Activated CD4-positive, CD25-positive, alpha-beta regulatory T cell treated with anti-CD3 and anti-CD28 coated beads, Interleukin-2, amount 50 U/mL, for 24 hours (primary cell): ENCODE data around the gene WDR88.
"Not testable (repeated sequence)": the region's sequence is repeated elsewhere in the genome, so short reads cannot be mapped to it uniquely, and the experiment has no call there.

Experiments used
- ATAC-seq, 2 donors: fragments of 150-1000 bp; cut with Tn5 transposase; one replicate each; pipeline ENCODE4 v1.10.0; 2021; ENCODE audit warnings: mild to moderate bottlenecking in 1 of 2, moderate library complexity in 1 of 2

WDR88 gene, protein sequence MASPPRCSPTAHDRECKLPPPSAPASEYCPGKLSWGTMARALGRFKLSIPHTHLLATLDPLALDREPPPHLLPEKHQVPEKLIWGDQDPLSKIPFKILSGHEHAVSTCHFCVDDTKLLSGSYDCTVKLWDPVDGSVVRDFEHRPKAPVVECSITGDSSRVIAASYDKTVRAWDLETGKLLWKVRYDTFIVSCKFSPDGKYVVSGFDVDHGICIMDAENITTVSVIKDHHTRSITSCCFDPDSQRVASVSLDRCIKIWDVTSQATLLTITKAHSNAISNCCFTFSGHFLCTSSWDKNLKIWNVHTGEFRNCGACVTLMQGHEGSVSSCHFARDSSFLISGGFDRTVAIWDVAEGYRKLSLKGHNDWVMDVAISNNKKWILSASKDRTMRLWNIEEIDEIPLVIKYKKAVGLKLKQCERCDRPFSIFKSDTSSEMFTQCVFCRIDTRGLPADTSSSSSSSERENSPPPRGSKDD

GRCh38 chr19:33132021-33132420 lies at the start of gene WDR88:
Gene WDR88, plus strand, starts transcription at chr19:33132114. Its CDS starts 56 bp downstream, at chr19:33132170.
- ATAC-seq = no peak

DNA sequence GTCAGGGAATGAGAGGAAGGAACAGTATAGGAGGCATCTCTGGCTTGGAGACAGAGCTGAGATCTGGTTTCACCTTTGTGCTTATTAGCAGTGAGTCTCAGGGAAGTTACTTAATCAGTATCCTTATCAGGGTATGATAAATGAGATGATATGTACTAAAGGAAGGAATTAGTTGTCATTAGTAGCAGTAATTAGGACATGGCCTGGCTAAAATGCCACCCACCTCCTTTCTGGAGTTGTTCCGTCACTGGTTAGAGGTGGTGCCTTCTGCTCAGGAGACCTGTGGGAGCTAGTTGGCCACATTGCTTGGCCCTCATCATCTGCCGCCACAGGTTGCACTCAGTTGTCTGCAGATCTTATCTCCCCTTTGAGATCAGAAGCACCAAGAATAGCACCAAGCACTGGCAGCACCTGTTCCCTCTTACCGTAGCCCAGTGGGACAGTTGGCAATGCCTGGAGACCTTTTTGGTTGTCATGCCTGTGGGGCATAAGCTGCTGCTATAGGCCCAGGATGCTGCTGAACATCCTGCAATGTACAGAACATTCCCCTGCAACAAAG lies 46.3 kb upstream of the WDR88 start:
- ATAC-seq = no peak

DNA sequence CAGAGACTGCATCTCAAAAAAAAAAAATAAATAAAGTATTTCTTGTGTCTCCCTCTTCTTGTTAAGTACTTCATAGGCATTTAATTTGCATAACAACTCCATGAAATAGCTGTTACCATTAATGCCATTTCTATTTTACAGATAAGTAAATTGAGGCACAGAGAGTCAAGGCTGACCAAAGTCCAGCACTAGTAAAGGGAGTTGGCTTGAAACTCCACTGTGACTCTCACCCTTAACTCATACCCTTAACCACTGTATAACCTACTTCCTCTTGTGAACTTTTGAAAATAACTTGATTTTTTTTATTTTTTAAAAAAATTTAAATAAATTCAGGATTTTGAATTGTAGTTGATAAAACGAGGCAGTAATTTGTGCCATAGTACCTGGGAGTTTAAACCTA lies 45.0 kb upstream of the WDR88 start:
- no peak for ATAC-seq

DNA sequence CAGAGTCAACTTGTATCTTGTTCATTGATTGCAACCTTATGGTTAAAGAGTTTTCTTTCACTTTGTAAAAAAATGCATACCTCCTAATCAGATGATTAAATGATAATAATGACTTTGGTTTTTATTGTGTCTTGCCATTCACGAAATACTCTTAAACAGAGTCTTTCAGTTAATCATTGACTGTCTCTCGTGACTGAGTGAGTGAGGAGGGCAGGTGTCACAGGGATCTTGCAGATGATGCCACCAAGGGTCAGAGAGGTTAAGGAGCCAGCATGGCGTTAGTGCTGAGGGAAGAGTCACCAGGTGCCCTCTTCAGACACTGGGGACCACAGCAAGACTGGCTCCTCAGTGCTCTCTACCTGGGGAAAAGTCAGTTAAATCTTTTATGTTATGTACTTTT lies 42.9 kb upstream of the WDR88 start:
- no peak for ATAC-seq

- no peak for ATAC-seq
Measured at GRCh38 chr19:33090179-33090578, 41.7 kb upstream of the WDR88 start.

- ATAC-seq = no peak
Measured at GRCh38 chr19:33093420-33094210, 38.3 kb upstream of the WDR88 start.

DNA sequence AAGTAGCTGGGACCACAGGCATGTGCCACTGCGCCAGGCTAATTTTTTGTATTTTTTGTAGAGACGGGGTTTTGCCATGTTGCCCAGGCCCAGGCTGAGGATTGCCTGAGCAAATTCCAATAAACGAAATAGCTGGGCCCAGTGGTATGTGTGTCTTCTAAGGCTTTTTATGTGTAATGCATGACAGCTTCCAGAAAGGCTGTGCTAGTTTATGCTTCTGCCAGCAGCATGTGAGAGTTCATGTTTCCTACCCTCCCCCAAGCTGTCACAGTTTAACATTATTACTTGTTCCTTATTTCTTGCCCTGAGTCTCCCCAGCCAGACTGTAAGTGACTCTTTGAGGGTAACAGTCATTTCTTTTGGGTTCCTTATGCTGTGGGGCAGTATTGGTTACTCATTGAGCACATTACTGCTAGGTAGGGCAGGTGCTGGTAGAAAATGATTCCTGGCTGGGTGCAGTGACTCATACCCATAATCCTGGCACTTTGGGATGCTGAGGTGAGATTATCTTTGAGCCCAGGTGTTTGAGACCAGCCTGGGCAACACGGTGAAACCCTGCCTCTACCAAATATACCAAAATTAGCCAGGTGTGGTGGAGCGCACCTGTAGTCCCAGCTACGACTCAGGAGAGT lies 37.4 kb upstream of the WDR88 start:
- ATAC-seq = no peak

GRCh38 chr19:33096005-33096404 lies 35.9 kb upstream of the WDR88 start:
- ATAC-seq = peak; percentile 84 to 90

- ATAC-seq = no peak
Measured at GRCh38 chr19:33098055-33098534, 33.8 kb upstream of the WDR88 start.

DNA sequence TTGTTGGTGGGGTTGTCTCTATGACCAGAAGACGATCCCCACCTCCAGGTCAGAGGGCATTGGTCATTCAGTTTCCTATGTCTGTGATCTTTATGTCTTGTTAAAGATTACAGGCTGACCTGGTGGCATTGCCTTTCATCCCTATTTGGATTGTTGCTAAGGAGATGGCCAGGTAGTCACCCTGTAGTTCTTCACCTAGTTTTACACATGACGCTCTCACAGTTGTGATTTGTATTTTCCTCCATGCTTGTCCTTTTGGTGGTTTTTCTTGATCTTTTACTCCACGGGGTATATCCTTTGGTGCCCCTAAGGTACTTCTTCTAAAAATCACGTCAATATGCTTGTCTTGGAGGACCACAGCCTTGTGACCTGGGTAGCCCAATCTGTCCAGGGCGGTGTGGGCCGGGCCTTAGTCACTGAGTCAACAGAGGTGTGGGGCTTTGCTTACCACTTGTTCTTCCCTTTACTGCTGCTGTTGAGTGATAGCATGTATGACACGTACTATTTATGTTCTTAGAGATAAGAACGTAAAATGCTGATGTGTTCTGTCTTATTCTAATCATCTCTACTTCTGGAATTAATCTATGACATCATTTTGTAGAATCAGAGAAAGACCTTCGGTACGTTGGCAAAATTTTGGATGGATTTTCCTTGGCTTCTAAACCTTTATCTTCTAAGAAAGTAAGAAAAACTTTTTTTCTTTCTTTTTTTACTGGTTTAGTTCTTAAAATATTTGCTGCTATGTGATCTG lies 30.8 kb upstream of the WDR88 start:
- ATAC-seq = no peak

DNA sequence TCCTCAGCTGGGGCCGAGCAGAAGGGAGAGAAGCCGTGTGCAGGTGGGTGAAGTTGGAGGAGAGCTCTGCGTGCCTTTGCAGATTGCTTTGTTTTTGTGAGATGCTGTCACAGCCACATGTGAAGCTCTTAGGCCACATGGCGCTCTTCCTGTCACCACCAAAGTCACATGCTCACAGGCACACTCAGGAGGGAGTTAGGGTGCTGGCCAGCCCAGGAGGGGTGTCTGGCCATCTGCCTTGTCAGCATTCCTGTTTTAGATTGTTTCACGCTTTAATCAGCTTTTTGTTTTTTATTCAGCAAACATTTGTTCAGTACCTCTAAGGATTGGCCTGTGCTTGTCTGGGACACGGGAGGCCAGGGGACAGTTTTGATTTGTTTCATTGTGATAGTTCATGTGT lies 29.0 kb upstream of the WDR88 start:
- no peak for ATAC-seq

- ATAC-seq = no peak
Measured at GRCh38 chr19:33108161-33108560, 23.8 kb upstream of the WDR88 start.

DNA sequence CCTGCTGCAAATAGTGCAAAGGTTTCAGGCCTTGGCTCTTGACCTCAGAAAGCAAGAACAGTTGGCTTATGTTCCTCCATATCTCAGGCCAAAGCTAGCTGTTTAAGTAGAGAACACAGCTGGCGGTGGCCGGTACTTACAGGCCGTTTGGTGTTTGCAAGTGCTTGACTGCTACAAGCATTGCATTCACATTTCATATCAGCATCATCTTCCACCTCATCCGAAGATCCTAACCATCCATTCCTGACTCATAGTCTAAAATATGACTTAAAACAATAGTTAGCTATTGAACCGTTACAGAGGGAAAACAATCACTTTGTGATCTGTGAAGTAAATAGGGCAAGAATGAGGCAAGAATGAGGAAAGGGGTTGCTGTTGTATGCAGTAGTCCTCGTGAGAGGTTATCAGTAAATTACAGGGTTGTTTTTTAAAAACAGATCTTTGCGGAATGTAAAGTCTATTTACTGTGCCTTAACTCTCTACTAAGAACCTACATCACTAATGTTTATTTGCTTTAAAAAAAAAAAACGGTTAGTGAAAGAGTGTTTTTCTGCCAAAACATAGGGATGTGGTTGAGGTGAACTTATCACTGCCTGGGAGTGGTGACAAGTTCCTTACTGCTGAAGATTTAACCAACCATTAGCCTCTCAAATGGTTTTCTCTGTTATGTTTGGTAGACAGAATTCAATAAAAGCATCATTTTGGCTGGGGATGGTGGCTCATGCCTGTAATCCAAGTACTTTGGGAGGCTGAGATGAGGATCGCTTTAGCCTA lies 21.6 kb upstream of the WDR88 start:
- ATAC-seq = no peak

DNA sequence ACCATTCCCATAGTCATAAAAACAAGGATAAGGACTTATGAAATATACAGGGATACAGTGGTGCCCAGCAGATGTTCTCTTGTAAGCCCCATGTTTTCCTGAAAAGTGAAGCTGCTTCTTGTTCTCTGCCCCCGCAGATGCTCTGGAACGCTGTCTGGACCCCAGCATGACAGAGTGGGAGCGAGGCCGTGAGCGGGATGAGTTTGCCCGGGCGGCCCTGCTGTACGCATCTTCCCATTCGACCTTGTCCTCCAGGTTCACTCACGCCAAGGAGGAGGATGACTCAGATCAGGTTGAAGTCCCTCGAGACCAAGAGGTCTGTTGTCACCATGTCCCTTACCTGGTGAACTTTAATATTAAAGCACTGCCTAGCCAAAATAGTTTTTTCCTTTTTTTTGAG lies 20.3 kb upstream of the WDR88 start:
- no peak for ATAC-seq

DNA sequence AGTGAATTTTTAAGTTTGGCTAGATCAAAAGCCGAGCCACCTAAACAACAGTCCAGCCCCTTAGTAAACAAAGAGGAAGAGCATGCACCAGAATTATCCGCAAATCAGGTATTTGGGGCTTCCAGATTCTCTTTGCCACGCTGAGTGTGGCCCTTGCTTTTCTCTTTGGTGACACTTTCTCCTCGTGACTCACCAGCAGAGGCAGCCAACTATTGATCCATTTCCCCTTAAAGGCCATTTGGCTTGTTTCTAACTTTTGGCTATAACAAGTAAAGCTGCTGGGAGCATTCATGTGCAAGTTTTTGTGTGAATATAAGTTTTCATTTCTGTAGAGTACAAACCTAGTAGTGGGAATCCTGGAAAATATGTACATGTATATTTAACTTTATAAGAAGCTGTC lies 17.6 kb upstream of the WDR88 start:
- ATAC-seq = no peak

GRCh38 chr19:33117501-33117900 lies 14.4 kb upstream of the WDR88 start:
- no peak for ATAC-seq

DNA sequence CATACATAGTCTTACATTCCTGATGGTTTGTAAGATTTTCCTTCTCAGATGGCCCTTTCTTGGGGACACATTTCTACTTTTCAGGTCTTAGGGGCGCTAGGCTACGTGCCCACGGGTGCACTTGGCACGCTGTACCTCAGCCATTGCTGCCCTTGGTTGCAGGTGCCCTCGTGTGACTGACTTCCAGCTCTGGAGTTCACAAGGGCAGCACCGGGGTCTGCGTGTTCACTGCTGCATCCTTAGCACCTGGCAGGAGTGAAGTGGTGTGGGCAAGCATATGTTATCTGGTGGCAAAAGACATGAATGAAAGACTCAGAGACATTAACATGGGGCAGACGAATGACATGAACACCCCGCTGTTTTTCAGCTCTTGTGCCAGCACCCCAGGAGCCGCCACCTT lies 13.3 kb upstream of the WDR88 start:
- no peak for ATAC-seq

- ATAC-seq = no peak
Measured at GRCh38 chr19:33124207-33125098, 7.5 kb upstream of the WDR88 start.

DNA sequence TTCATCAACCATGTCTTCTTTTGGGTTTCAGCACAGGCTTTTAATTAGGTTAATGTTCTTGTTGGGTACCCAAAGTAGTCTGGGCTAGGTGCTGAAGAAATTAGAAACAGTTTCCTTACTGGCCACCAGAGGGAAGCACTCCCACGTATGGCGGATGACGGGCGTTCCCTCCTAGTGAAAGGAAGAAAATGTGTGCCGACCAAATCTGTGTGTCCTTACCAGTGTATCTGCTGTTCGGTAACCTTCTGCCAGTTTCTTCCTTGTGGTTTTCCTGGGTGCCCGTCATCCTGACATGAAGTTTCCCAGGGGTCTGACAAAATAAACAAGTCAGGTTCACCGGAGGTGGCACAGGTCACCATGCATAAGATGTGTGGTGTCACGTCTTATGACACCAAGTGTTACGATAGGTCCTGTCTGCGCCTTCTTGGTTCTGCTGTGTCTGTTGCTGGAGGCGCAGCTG lies 6.0 kb upstream of the WDR88 start:
- ATAC-seq = peak; percentile 60 to 69

- ATAC-seq = not testable (repeated sequence)
Measured at GRCh38 chr19:33126712-33127111, 5.2 kb upstream of the WDR88 start.
